ENCODE results near the gene CDC37L1. TPM values are rescaled to one million over a fixed set of nuclear protein-coding genes. Genes with fewer than 3 reads are reported as not detected.

Gene CDC37L1
- total RNA-seq, 1 experiment from 2014 or later: 19.1 TPM

GRCh38 chr9:4714266-4715016 lies 35.1 kb downstream of the CDC37L1 start:
- no peak for DNase-seq (ENCODE audit: low read depth)

- DNase-seq (ENCODE audit: low read depth): no peak
These were observed 36.8 kb downstream of the CDC37L1 start for GRCh38 chr9:4716163-4716562.

- DNase-seq (ENCODE audit: low read depth): no peak
These were observed 38.4 kb downstream of the CDC37L1 start for GRCh38 chr9:4717815-4718214.

GRCh38 chr9:4718911-4719310 lies 39.5 kb downstream of the CDC37L1 start:
- no peak for DNase-seq (ENCODE audit: low read depth)

- no peak for DNase-seq (ENCODE audit: low read depth)
These were observed 42.4 kb downstream of the CDC37L1 start for GRCh38 chr9:4721736-4722135.

DNA sequence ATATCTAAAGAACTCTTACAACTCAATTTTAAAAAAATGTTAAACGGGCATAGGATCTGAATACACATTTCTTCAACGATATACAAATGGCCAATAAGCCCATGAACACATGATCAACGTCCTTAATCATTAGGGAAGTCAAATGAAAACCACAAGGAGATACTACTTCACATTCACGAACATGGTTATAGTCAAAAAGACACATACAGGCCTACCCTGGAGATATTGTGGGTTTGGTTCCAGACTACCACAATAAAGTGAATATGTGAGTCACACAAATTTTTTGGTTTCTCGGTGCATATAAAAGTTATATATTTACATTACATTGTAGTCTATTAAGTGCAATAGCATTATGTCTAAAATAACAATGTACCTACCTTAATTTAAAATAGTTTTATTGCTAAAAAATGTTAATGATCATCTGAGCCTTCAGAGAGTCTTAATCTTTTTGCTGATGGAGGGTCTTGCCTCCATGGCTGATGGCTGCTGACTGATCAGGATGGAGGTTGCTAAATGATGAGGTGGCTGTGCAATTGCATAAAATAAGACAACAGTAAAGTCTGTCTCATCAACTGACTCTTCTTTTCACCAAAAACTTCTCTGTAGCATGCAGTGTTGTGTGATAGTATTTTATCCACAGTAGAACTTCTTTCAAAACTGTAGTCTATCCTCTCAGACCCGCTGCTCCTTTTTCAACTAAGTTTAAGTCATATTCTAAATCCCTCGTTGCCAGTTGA lies 46.5 kb downstream of the CDC37L1 start:
- DNase-seq (ENCODE audit: low read depth): no peak

DNA sequence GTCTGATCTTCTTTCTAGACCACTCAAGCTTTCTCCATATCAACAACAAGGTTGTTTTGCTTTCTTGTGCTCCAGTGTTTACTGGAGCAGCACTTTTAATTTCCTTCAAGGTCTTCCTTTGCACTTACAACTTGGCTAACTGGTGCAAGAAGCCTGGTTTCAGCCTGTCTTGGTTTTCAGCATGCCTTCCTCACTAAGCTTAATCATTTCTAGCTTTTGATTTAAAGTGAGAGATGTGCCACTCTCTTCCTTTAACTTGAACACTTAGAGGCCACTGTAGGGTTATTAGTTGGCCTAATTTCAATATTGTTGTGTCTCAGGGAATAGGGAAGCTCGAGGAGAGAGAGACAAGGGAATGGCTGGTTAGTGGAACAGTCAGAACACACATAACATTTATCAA lies 48.2 kb downstream of the CDC37L1 start:
- DNase-seq (ENCODE audit: low read depth): no peak

- no peak for DNase-seq (ENCODE audit: low read depth)
These were observed 53.5 kb downstream of the CDC37L1 start for GRCh38 chr9:4732890-4733289.

- no peak for DNase-seq (ENCODE audit: low read depth)
These were observed 54.8 kb downstream of the CDC37L1 start for GRCh38 chr9:4734150-4734549.

DNA sequence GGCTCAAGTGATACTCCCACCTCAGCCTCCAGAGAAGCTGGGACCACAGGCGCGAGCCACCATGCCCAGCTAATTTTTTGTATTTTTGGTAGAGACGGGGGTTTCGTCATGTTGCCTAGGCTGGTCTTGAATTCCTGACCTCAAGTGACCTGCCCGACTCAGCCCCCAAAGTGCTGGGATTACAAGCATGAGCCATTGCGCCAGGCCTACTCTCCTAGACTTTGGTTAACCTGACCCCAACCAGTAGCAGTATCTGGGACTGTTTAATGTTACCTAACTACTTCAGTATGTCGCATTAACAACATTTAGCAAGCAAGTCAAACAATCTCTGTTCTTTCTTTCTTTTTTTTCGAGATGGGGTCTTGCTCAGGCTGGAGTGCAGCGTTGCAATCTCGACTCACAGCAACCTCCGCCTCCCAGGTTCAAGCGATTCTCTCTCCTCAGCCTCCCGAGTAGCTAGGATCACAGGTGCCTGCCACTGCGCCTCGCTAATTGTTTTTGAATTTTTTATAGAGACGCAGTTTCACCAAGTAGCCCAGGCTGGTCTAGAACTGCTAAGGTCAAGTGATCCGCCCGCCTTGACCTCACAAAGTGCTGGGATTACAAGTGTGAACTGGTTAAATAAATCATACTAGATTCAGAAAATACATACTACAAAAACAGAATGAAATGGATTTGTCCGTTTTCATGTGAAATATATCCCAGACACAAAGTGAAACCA lies 59.7 kb downstream of the CDC37L1 start:
- no peak for DNase-seq (ENCODE audit: low read depth)

GRCh38 chr9:4739587-4740387 lies 60.4 kb downstream of the CDC37L1 start:
- no peak for DNase-seq (ENCODE audit: low read depth)

DNA sequence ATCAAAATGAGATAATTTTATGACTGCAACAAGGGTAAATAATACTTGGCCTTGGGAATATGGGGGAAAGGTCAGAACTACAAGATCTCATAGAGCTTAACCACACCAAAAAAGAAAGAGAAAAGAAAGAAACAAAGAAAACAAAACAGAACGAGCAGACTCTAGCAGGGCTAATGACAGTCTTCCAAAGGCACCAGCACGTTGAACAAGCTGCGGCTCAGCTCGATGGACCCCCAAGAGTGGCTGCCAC lies 60.9 kb downstream of the CDC37L1 start:
- no peak for DNase-seq (ENCODE audit: low read depth)

DNA sequence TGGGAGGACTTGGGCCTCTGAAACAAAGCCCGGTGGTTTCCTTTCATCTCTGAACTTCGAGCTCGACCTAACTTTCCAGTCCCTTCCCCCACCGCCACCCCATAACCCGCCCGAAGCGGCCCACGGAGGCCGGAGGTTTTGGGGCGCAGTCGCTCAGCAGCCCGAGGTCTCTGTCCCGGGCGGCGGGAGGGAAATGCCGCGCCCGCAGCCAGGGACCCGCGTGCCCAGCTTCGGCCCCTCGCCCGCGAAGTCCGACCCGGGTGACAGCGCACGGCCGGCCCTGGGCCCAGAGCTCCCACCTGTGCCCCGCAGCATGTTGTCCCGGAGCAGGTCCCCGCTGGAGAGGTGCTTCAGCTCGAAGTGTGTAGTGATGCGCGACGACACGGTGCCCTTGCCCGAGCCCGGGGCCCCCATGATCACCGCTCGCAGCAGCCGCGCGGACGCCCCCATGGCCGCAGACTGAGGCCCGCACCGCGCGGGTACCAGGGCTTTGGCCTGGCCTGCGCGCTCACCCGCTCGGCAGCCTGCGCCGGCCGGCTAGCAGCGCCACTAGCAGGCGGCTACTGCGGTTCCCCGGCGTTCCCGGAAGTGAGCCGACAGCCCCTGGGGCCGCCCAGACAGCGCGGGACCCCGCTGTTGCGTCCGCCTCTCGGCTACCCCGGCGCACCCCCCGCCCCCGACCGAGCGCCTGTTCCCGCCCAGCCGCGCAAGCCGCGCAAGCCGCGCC lies 61.4 kb downstream of the CDC37L1 start, which contains the start of gene AK3:
TSS of gene AK3 (minus strand) at position 565 of the 727 bp plus-strand sequence. CDS start at position 450, 115 bp downstream.
- peak; percentile 72 for DNase-seq (ENCODE audit: low read depth)

DNA sequence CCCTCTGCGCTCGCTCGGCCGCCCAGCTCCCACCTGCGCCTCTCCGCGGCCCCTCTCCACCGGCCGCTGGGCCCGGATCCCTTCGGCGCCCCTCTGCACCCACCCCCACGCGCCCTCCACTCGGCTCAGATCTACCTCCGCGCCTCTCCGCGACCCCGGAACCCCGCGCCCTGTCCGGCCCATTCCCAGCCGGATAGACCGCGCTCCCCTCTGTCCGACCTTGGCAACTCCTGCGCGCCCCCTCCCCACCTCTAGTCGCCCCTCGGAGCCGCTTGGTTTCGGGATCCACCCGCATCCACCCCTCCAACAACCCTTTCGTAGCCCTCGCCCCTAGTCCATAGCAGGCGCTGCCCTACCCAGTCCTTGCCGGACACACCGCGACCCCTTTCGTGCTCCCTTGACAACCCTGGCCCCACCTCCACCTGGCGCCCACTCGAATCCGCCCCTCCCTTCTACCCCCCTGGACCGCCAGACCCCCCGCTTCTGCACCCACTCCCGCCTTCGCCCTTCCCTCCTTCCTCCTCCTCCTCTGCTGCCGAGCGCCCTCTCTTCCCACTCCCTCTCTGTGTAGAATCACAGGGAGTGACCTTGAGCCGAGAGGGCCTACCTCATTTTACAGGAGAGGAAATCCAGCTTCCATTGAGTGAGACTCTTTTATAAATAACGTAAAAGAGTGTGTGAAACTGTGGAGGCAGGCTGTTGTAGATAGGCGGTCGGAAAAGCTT lies 62.2 kb downstream of the CDC37L1 start:
- DNase-seq (ENCODE audit: low read depth): no peak

DNA sequence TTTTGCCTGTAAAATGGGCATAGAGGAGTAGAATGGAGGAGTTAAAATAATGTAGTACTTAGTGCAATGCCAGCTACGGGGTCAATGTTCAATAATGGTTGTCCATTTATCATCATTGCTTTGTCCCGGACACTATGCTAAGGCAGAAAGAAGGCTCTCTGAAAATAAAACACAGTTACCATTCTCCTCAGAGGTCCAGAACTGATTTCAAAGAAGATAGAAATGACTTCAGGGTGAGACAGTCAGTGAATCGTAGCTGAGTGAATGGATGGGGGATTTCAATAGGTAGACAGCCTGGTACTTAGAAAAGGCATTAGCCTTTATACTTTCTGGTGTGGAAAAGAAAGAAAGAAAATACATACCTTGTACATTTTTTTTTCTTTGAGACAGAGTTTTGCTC lies 62.9 kb downstream of the CDC37L1 start:
- DNase-seq (ENCODE audit: low read depth): no peak

- peak; percentile 41 for DNase-seq (ENCODE audit: low read depth)
These were observed 63.9 kb downstream of the CDC37L1 start for GRCh38 chr9:4743131-4743875.

GRCh38 chr9:4746278-4747030 lies 67.1 kb downstream of the CDC37L1 start:
- no peak for DNase-seq (ENCODE audit: low read depth)

GRCh38 chr9:4748612-4749011 lies 69.2 kb downstream of the CDC37L1 start:
- no peak for DNase-seq (ENCODE audit: low read depth)

Measured in LHCN-M2 (cell line).